Esophagus squamous epithelium (tissue), 4 donors: ENCODE data around the gene FOXP1.

Experiments
- CTCF ChIP-seq, 6 experiments: fragments of 450-650 bp in 4 of 6; fragments of 200-600 bp in 2 of 6; sonication (generic) in 2 of 6; IDR thresholded peaks; one replicate each; pipeline ENCODE4 v1.5.1; 2016 to 2019; ENCODE audit warnings: antibody characterized with exemption in 6 of 6, mild to moderate bottlenecking in 4 of 6, moderate library complexity in 4 of 6
- POLR2A ChIP-seq, 4 donors: fragments of 450-650 bp; IDR thresholded peaks; one replicate each; pipeline ENCODE4 v1.6.1; 2017; ENCODE audit warnings: antibody characterized with exemption in 4 of 4, mild to moderate bottlenecking in 4 of 4, moderate library complexity in 3 of 4

DNA sequence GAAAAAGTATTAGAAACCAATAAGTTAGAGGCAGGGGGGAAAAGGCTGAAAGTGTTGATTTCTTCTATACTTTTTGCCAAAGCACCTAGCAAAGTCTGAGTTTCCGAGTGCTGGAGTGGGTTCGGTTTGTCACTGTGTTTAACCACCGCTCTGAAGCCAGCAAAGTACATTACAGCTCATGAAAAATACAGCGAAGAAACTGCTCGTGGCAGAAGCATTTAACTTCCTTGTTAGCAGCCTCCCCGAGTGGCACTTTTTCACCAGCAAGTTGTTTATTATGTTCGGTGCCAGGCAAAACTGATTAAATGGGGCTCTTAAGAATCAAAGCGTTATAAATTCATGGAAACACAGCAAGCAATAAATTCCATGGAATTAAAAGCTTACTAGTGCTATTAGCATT, 313.6 kb downstream of the FOXP1 start:
- TF ChIP-seq CTCF (IDR thresholded peaks at IDR 0.05) (no peak), POLR2A (IDR thresholded peaks at IDR 0.05) (no peak)
